Measurements from ENCODE around the gene CEMIP2. TPM values are rescaled to one million over a fixed set of nuclear protein-coding genes. Genes with fewer than 3 reads are reported as not detected.

Gene CEMIP2
- total and polyA plus RNA-seq, 2 of the 13 experiments (the other 11 are each of a cell fraction or from before 2014, with no cell fraction given): 94.3 to 128 TPM

- TF ChIP-seq ZNF18 (CRISPR knock-in tag; IDR thresholded peaks at IDR 0.05; ENCODE audit: insufficient replicate concordance) (no peak), HOXD1 (CRISPR knock-in tag; IDR thresholded peaks at IDR 0.05) (no peak), TRAFD1 (CRISPR knock-in tag; IDR thresholded peaks at IDR 0.05; ENCODE audit: borderline replicate concordance) (no peak), MTERF4 (CRISPR knock-in tag; IDR thresholded peaks at IDR 0.05) (no peak), NFATC3 (CRISPR knock-in tag; IDR thresholded peaks at IDR 0.05) (no peak), ZFP41 (CRISPR knock-in tag; IDR thresholded peaks at IDR 0.05; ENCODE audit: borderline replicate concordance) (no peak), ATF5 (CRISPR knock-in tag; IDR thresholded peaks at IDR 0.05; ENCODE audit: low read depth) (no peak), GATAD1 (CRISPR knock-in tag; IDR thresholded peaks at IDR 0.05) (no peak), ZNF550 (CRISPR knock-in tag; IDR thresholded peaks at IDR 0.05; ENCODE audit: borderline replicate concordance) (no peak), ZFP1 (CRISPR knock-in tag; IDR thresholded peaks at IDR 0.05) (no peak), ZNF264 (CRISPR knock-in tag; IDR thresholded peaks at IDR 0.05) (peak; percentile 41; the same call in 1 of the 2 replicates), PREB (CRISPR knock-in tag; IDR thresholded peaks at IDR 0.05) (no peak), MBNL3 (CRISPR knock-in tag; conservative IDR thresholded peaks at IDR 0.05) (no peak), NPAS2 (CRISPR knock-in tag; IDR thresholded peaks at IDR 0.05; ENCODE audit: borderline replicate concordance) (no peak), ZNF816 (CRISPR knock-in tag; IDR thresholded peaks at IDR 0.05; ENCODE audit: borderline replicate concordance) (no peak), TOPORS (CRISPR knock-in tag; IDR thresholded peaks at IDR 0.05) (no peak), ZNF343 (CRISPR knock-in tag; IDR thresholded peaks at IDR 0.05) (no peak), IRF9 (CRISPR knock-in tag; IDR thresholded peaks at IDR 0.05; ENCODE audit: borderline replicate concordance) (no peak), ZFP37 (CRISPR knock-in tag; IDR thresholded peaks at IDR 0.05; ENCODE audit: borderline replicate concordance) (no peak), ZNF446 (CRISPR knock-in tag; IDR thresholded peaks at IDR 0.05) (no peak), PCBP1 (IDR thresholded peaks at IDR 0.05; ENCODE audit: borderline replicate concordance, low read depth, low read length) (no peak), ZNF468 (CRISPR knock-in tag; IDR thresholded peaks at IDR 0.05) (no peak), RFXAP (CRISPR knock-in tag; IDR thresholded peaks at IDR 0.05; ENCODE audit: borderline replicate concordance) (no peak)
Measured at GRCh38 chr9:71680189-71680980, 87.9 kb downstream of the CEMIP2 start (continued).
